HFFc6 (cell line): ENCODE results near the gene DPYSL5. TPM values are rescaled to one million over a fixed set of nuclear protein-coding genes. Genes with fewer than 3 reads are reported as not detected.

Experiments
- DNase-seq: peaks from one replicate; pipeline ENCODE4 v3.0.0-alpha.2; 2018
- H3K27ac Mint-ChIP-seq: 2 replicates; pipeline ENCODE4 v1.8.0; 2020; ENCODE audit warnings: mild to moderate bottlenecking, mixed read lengths
- H3K27me3 Mint-ChIP-seq: 2 replicates; pipeline ENCODE4 v1.8.0; 2021; ENCODE audit warnings: mild to moderate bottlenecking, moderate library complexity, mixed read lengths; ENCODE audit not compliant: insufficient read depth
- H3K36me3 Mint-ChIP-seq: 2 replicates; pipeline ENCODE4 v1.8.0; 2021; ENCODE audit warnings: low read depth, mixed read lengths
- H3K4me1 Mint-ChIP-seq: 2 replicates; pipeline ENCODE4 v1.8.0; 2020; ENCODE audit warnings: low read depth, mixed read lengths
- H3K4me3 Mint-ChIP-seq: 2 replicates; pipeline ENCODE4 v1.8.0; 2020; ENCODE audit warnings: mild to moderate bottlenecking, moderate library complexity, mixed read lengths
- H3K9me3 Mint-ChIP-seq: 2 replicates; pipeline ENCODE4 v1.8.0; 2020; ENCODE audit warnings: mild to moderate bottlenecking, mixed read lengths
- CTCF ChIP-seq: fragments of 200-600 bp; sonication (generic); IDR thresholded peaks from 2 replicates; pipeline ENCODE4 v1.5.0; 2021; ENCODE audit warnings: antibody characterized with exemption, mild to moderate bottlenecking
- total RNA-seq, 6 experiments: library from RNA; stranded (reverse); fragmentation: NEBNext Ultra II Directional; extraction: Animal tissue kit (Norgen Biotek cat#: 25700); gene quantifications; 2 replicates in 1 of 6; 3 replicates in 5 of 6; pipeline ENCODE4 v1.2.3, GENCODE V29; 2021

The DPYSL5 gene
- total RNA-seq, 6 experiments from 2014 or later = not detected

DNA sequence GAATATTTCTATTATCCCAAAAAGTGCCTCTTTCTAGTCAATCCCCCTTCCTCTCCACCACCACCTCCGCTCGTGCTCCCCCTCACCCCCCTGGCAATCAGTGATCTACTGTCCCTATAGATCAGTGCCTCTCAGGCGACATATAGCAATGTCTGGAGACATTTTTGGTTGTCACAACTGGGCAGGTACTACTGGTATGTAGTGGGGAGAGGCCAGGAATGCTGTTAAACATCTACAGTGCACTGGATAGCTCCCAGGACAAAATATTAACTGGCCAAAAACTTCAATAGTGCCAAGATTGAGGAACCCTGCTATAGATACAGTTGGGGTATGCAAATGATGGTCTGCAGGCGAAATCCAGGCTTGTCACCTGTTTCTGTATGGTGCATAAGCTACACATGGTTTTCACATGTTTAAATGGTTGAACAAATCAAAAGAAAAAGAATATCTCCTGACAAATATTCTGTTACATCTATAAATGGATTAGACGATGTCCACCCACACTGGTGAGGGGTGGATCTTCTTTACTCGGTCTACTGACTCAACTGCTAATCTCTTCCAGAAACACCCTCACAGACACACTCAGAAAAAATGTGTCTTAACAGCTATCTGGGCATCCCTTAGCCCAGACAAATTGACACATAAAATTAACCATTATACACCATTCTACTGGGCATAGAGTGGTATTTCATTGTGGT is 25.5 kb downstream of the DPYSL5 start:
- no peaks in the 10 kb centered on the region for H3K9me3 Mint-ChIP-seq
- H3K27me3 Mint-ChIP-seq = peaks cover 11% of the 10 kb centered on the region
- no peaks in the 10 kb centered on the region for H3K4me1 Mint-ChIP-seq
- no peak overlapping the region for H3K4me3 Mint-ChIP-seq
- TF ChIP-seq CTCF = no peak
- no peak overlapping the region for H3K27ac Mint-ChIP-seq
- DNase-seq = no peak
- H3K36me3 Mint-ChIP-seq = no peaks in the 10 kb centered on the region

DNA sequence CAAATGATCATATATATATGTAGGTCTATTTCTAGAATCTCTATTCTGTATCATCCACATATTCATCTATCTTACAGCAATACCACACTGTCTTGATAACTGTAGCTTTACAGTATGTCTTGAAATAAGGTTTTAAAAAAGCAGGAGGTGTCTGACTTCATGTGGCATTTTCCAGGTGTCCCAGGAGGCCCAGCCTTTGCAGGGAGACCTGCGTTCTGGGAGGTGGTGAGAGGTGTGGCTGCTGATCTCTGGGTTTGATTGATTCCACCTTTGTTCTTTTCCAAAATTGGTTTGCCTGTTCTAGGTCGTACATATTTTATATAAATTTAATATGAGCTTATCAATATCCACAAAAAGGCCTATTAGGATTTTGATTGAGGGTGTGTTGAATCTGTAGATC is 26.6 kb downstream of the DPYSL5 start:
- no peak for TF ChIP-seq CTCF
- H3K4me1 Mint-ChIP-seq = no peaks in the 10 kb centered on the region
- peaks cover 18% of the 10 kb centered on the region for H3K27me3 Mint-ChIP-seq
- H3K9me3 Mint-ChIP-seq = no peaks in the 10 kb centered on the region
- DNase-seq = no peak
- no peak overlapping the region for H3K4me3 Mint-ChIP-seq
- H3K36me3 Mint-ChIP-seq = no peaks in the 10 kb centered on the region
- H3K27ac Mint-ChIP-seq = no peak overlapping the region

- Mint-ChIP-seq H3K9me3 (no peaks in the 10 kb centered on the region), H3K4me1 (no peaks in the 10 kb centered on the region), H3K36me3 (no peaks in the 10 kb centered on the region), H3K27me3 (peaks cover 21% of the 10 kb centered on the region), H3K27ac (no peak overlapping the region), H3K4me3 (no peak overlapping the region)
- no peak for DNase-seq
- no peak for TF ChIP-seq CTCF
Measured at GRCh38 chr2:26875065-26875634, 27.2 kb downstream of the DPYSL5 start.

- Mint-ChIP-seq H3K4me3 (no peak overlapping the region), H3K27me3 (peaks cover 26% of the 10 kb centered on the region), H3K9me3 (no peaks in the 10 kb centered on the region), H3K36me3 (no peaks in the 10 kb centered on the region), H3K27ac (no peak overlapping the region), H3K4me1 (no peaks in the 10 kb centered on the region)
- no peak for TF ChIP-seq CTCF
- DNase-seq = no peak
Measured at GRCh38 chr2:26875808-26876207, 27.9 kb downstream of the DPYSL5 start.

GRCh38 chr2:26876260-26876659 is 28.3 kb downstream of the DPYSL5 start:
- peaks cover 26% of the 10 kb centered on the region for H3K27me3 Mint-ChIP-seq
- no peaks in the 10 kb centered on the region for H3K4me1 Mint-ChIP-seq
- no peak overlapping the region for H3K4me3 Mint-ChIP-seq
- no peaks in the 10 kb centered on the region for H3K9me3 Mint-ChIP-seq
- H3K36me3 Mint-ChIP-seq = no peaks in the 10 kb centered on the region
- no peak overlapping the region for H3K27ac Mint-ChIP-seq
- TF ChIP-seq CTCF = no peak
- DNase-seq = no peak
